Hippocampal formation (tissue), 2 donors: Measurements from ENCODE around the gene HOXB9.

Experiments
- DNase-seq, 2 donors: peaks; one replicate each; lab custom pipeline; 2025; lab: John Stamatoyannopoulos, UW

Gene HOXB9

DNA sequence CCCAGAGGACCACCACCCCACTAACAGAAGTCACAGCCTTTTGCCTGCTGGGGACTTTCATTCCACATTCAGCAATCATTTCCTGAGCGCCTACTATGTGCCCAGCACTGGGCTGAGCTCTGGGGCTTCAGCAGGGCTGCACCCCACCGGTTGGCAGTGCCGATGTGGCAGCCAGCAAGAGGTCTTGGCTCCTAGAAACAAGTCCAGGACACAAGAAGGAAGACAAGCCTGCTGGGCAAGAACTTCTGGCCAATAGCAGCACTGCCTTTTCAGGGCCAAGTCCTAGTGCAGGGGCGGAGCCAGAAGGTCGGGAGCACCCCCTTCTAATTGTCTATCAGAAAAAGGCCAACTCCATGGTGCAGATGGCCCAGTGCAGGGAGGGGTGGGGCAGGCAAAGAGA is 13.0 kb upstream of the HOXB9 start:
- DNase-seq = no peak

DNA sequence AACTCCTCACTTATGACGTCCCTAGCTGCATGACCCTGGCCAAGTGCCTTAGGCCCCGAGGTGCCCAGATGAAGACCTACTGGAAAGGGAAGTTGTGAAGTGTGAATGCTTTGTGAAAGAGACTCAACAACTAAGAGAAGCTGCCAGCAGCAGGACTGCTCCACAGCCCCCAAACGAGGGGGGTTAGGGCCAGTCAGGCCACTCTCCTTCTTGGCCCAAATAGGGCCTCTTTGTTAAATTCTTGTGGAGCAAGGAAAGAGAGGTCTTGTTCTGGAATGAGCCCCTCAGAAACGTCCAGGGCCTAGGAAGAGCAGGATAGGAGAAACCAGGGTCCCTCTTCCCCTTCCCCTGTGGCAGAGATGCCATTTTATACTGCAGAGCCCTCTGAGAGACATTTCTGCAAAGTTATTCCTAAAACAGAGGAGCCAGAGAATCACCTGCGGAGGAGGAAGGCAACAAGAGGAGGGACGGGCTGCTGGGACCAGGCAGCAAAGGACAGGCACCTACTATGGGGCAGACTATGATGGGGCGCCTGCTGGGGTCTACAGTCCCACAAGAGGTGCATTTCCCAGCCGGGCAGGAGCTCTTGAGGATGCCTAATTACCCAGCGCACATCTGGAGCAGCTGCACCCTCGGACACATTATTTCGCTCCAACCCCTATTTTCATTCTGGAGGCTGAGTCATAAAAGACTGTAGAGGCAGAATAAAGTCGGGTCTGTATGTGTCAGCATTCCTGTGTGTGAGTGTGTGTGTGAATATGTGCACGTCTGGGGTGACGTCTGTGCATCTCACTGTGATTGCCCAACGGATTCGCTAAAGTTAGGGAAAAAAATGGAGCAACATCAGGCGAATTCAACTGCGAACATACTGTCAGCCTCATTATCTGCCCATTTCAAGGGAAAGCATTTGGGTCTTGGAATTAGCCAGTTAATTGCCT is 11.4 kb upstream of the HOXB9 start:
- no peak for DNase-seq

DNA sequence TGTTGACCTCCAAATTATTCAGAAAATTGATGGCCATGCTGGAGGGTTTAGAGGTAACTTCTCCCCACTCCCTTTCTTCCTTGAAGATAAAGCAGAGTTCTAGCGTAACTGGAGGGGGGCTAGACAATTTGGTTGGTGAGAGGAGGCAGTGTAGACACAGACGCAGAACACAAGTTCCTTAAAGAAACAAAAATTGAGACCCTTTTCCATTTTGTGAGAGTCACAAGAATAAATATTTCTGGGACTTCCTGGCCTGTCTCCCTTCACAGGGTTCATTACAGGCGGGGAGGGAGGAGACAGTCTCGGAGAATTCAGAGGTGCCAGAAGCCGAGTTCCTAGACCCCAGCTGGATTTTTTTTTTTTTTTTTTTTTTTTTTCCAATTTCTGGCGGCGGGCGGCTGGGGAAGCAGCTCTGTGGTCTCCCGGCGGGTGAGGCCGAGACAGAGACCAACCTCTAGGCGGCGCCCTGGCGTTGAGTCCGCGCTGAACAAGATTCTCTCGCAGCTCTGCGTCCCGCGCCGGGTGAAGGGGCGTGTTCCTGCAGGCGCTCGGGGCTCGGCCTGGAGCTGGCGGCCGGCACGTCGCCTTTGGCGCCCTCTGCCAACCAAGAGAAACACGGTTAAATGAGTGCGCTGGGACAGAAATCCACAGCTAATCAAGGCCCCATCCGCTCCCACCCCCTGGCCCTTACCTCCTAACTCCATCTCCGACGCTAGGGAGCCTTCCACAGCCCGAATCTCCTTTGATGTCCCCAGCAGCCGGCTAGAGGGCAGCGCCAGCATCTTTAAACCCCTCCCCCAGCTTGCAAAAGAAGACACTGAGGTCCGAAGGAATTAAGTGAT is 10.2 kb upstream of the HOXB9 start:
- no peak for DNase-seq

DNA sequence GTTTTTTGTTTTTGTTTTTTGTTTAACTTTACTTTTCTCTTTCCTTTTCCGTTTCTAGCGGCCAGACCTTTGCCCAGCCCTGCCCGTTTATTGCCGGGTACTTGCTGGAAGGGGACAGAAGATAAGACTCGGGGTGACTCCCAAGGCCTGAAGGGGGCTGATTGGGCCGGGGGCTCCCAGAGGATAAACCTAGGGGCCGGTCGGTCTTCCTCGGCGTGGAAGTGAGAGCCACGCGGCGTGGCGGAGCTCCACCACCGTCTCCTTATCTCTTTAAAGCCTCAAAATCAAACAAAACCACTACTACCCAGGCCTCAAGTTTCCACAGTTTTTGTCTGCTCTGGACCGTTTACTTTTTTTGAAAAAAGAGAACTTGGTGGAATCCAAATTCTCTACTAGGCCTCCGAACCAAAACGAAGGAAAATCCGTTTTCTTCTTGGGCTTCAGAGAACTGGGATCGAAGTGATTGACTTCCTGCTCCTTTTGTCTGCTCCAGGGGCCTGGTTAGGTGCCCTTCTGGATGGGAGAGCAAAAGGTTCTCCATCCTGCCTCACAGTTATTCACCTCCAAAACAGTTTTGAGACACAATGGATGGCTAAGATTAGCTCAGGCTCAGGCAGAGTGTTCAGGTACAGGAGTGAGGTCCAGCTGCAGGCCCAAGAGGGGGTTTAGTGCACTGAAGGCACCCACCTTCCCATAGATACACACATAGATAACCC is 8.5 kb upstream of the HOXB9 start:
- DNase-seq = no peak

GRCh38 chr17:48633266-48633677 is 7.1 kb upstream of the HOXB9 start:
- no peak for DNase-seq

- no peak for DNase-seq
Observed at GRCh38 chr17:48632579-48633265, 6.6 kb upstream of the HOXB9 start.

GRCh38 chr17:48631693-48632578 is 5.8 kb upstream of the HOXB9 start:
- no peak for DNase-seq

- DNase-seq = no peak
Observed at GRCh38 chr17:48630925-48631692, 5.0 kb upstream of the HOXB9 start.

GRCh38 chr17:48630009-48630924 is 4.1 kb upstream of the HOXB9 start:
- no peak for DNase-seq

DNA sequence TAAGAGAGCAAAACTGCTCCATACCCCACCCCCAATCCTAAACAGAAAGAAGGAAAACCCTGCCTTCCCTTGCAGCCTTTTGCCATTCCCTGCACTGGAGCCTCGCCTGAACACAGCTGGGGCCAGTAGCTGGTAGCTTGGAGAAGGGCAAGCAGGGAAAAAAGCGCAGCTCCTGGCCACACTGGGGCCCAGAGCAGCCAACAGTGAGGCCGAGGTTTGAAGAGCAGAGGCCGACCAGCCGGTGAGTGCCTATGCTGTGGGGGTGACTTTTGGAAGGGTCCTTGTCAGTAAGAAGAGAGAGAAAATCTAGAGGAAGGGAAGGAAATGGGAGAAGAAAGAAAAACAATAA is 3.2 kb upstream of the HOXB9 start:
- no peak for DNase-seq

DNA sequence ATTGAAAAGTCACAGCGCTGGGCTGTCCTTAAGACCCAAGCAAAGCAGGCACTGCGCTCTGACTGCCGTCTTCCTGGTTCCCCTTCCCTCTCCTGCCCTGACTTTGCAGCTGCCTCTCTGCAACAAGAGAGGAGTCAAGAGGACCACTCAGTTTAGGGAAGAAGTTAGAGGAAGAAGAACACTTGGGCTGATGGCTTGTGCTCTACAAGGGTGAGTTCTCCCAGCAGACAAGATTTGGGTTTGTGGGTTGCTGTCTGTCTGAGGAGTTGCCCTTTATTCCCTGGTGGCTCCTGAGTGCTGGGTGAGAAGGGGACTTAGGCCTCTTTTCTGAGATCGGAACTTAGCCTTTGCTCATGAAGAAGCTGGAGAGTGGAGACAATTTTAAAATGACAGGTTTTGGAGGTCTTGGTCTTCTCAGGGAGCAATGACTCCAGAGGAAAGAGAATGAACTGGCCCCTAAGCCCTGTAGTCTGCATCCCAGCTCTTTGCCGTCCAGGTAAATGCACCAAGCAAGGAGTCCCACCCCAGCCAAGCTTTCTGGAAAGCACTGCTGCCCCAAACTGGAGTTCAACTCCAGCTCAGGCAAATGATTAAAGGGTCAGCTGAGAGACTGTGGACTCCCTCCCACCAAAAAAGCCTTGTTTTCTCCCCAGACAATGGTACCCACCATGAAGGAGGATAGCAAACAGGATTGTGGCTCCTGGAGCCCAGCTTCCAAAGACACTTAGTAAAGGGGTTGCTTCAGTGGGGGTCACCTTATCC is 2.7 kb upstream of the HOXB9 start:
- DNase-seq = no peak

- no peak for DNase-seq
Observed at GRCh38 chr17:48627623-48628521, 1.7 kb upstream of the HOXB9 start.

- DNase-seq = no peak
Observed at GRCh38 chr17:48627118-48627597, 1.0 kb upstream of the HOXB9 start.

DNA sequence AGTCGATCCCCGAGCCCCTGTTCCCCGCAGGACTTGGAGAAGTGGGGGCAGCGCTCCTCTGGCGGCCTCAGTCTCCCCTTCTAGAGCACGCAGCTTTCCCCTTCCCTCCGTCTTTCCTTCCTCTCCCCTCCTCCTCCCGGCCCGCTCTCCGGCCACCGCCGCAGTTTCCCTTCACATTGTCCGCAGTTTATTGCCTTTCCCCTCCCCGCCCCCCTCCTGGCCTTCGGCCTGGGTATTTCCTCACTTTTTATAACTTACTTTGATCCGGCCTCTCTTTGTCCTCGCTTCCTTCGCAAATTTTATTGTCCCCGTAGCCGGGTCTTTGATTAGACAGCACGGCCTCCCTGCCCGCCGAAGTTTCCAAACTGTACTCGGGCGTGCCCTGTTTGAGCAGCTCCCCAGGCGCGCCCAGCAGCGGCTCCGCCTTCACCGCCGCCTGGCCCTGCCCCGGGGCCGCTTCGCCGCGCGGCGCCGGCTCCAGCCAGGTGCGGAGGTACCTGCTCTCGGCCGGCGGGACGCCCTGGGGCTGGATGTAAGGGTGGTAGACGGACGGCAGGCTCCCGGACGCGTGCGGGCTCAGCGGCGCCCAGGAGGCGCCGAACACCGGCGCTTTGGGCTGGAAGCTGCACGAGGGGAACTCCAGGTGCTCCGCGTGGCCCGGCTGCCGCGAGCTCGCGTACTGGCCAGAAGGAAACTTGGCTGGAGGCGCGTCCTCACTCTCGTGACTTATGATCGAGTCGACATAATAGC is 488 bp downstream of the HOXB9 start:
- DNase-seq = no peak

- DNase-seq = no peak
Observed at GRCh38 chr17:48624544-48625494, 1.3 kb downstream of the HOXB9 start.
